GM19324 (cell line): Measurements from ENCODE around the gene NRN1L.
"Not testable (repeated sequence)": the region's sequence is repeated elsewhere in the genome, so short reads cannot be mapped to it uniquely, and the experiment has no call there.

Experiments
- ATAC-seq: cut with Tn5 transposase; IDR thresholded peaks from one replicate; pipeline ENCODE4 v1.9.1; 2021; ENCODE audit warnings: mild to moderate bottlenecking, moderate library complexity; ENCODE audit not compliant: unreplicated experiment, low FRiP score

The NRN1L gene

GRCh38 chr16:67860589-67861398 lies 23.9 kb upstream of the NRN1L start:
- ATAC-seq, result no peak

GRCh38 chr16:67861877-67862276 lies 22.8 kb upstream of the NRN1L start:
- no peak for ATAC-seq

GRCh38 chr16:67862623-67863583 lies 21.8 kb upstream of the NRN1L start:
- no peak for ATAC-seq

GRCh38 chr16:67864044-67864443 lies 20.6 kb upstream of the NRN1L start:
- ATAC-seq, result not testable (repeated sequence)

- no peak for ATAC-seq
Measured at GRCh38 chr16:67864594-67864993, 20.1 kb upstream of the NRN1L start.

GRCh38 chr16:67865318-67865717 lies 19.4 kb upstream of the NRN1L start:
- no peak for ATAC-seq

GRCh38 chr16:67868290-67868689 lies 16.4 kb upstream of the NRN1L start:
- no peak for ATAC-seq

GRCh38 chr16:67869653-67870052 lies 15.0 kb upstream of the NRN1L start:
- ATAC-seq, result no peak

GRCh38 chr16:67871256-67871655 lies 13.4 kb upstream of the NRN1L start:
- ATAC-seq, result no peak

- no peak for ATAC-seq
Measured at GRCh38 chr16:67872131-67872630, 12.5 kb upstream of the NRN1L start.

GRCh38 chr16:67872631-67873434 lies 11.9 kb upstream of the NRN1L start, which contains the start of gene EDC4:
EDC4 (plus strand) TSS chr16:67873052; CDS start chr16:67873262, 210 bp downstream.
- ATAC-seq, result peak; percentile 90

- no peak for ATAC-seq
Measured at GRCh38 chr16:67873435-67874370, 11.0 kb upstream of the NRN1L start.

- no peak for ATAC-seq
Measured at GRCh38 chr16:67874372-67874771, 10.3 kb upstream of the NRN1L start.

GRCh38 chr16:67877064-67877463 lies 7.6 kb upstream of the NRN1L start:
- no peak for ATAC-seq

GRCh38 chr16:67878232-67878631 lies 6.5 kb upstream of the NRN1L start:
- no peak for ATAC-seq

GRCh38 chr16:67878846-67879245 lies 5.8 kb upstream of the NRN1L start:
- no peak for ATAC-seq

- no peak for ATAC-seq
Measured at GRCh38 chr16:67879462-67879861, 5.2 kb upstream of the NRN1L start.

GRCh38 chr16:67879936-67880335 lies 4.7 kb upstream of the NRN1L start:
- ATAC-seq, result no peak

- no peak for ATAC-seq
Measured at GRCh38 chr16:67880584-67880983, 4.1 kb upstream of the NRN1L start.
